HG03060 (cell line): ENCODE measurements around the gene KSR2.
"Not testable (repeated sequence)": the region's sequence is repeated elsewhere in the genome, so short reads cannot be mapped to it uniquely, and the experiment has no call there.

Source experiments
- ATAC-seq: cut with Tn5 transposase; IDR thresholded peaks from one replicate; pipeline ENCODE4 v1.9.1; 2021; ENCODE audit warnings: low read depth, moderate number of reproducible peaks; ENCODE audit not compliant: unreplicated experiment

The KSR2 gene

DNA sequence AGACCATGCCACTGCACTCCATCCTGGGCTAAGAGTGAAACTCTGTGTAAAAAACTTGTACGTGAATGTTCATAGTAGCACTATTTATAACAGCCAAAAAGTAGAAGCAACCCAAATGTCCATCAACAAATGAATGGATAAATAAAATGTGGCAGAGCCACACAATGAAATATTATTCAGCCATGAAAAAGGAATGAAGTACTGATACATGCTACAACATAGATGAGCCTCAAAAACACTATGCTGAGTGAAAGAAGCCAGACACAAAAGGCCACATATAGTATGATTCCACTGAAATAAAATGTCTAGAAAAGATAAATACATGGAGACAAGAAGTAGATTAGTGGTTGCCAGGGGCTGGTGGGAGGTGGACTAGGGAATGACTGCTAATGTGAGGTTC lies 72.8 kb downstream of the KSR2 start:
- ATAC-seq, result no peak

DNA sequence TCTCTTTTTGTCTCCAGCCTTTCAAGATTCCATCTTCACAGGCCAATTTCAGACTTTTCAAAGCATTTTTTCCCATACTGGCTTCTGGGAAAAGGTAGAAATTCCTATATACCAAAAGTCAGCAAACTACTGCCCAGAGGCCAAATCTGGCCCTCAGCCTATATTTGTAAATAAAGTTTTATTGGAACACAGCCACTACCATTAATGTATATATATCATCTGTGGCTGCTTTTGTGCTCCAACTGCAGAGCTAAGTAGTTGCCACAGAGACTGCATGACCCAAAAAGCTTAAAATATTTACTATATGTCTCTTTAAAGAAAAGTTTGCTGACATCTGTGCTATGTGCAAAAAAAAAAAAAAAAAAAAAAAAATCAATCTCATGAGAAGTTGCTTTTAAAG lies 76.3 kb downstream of the KSR2 start:
- no peak for ATAC-seq

DNA sequence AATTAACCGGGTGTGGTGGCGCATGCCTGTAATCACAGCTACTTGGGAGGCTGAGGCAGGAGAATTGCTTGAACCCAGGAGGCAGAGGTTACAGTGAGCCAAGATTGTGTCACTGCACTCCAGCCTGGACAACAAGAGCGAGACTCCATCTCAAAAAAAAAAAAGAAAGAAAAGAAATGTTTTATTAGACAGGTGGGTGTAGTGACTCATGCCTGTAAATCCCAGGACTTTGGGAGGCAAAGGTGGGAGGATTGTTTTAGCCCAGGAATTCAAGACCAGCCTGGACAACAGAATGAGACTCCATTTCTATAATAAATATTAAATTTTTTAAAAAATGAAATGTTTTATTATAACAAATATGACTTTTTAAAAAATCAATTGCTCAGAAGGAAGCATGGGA lies 77.5 kb downstream of the KSR2 start:
- ATAC-seq, result not testable (repeated sequence)

DNA sequence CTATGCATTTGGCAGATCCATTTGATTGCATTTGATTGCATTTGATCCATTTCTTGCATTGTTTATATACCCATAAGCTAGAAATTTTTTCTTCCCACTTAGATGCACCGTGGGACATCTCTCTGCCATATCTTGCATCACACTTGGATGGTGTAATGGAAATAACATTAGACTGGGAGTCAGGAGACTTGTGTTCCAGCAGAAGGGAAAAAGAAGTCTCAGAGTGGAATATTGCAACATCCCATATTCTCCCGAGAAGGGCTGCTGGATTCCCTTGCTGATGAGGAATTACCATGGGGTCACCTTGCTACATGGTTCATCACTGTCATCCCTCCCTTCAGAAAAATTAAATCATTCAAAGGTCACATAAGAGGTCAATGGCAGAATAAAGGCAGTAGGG lies 78.1 kb downstream of the KSR2 start:
- ATAC-seq, result no peak

DNA sequence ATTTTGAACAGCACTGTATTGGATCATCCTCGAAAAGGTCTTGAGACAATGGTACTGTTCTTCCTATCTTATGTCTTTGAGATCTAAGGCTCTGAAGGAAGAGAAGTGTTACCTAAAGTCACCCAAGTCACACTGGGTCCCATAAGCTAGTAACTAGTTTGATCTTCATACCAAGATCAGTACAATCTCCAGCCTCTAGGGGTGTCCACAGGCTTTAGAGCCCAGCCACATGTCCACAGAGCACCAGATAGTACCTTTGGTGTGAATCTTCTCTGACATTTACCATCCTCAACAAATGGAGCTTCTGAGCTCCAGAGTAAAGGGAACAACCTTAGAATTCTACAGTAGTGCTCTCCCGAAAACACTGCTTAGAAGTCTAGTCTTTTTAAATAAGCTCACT lies 78.7 kb downstream of the KSR2 start:
- ATAC-seq, result no peak

DNA sequence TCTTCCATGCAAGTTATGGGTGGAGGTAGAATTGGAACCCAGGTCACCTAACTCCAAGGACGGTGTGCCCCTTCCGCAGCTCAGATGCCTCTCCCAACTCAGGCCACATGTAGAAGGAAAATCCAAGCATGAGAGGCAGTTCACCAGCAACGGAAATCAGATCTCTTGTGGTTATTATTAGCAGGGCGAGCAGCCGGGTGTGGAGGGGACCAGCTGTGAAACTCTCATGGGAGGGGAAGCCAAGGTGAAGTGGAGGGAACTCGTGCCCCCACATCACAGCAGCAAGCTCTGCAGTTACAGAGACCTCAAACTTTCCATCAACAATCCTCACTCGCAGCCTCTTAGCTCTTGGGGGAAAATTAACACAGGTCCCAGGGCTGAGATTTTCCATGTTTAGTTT lies 79.7 kb downstream of the KSR2 start:
- ATAC-seq, result no peak

DNA sequence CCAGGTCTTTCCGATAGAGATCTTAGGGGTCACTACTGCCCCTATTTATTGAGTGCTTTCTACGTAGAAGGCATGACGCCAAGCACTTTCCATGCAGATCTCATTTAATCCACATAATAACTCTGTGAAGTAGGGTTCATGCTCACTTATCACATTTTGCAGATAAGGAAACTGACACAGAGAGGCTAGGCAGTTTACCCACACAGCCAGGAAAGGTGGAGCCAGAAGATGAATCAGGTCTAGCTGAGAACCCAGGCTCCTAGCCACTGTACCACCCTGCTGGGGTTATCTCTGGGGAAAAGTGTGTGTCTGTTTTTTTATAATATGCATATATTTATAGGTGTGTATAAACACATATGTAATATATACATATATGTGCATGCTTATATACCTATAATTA lies 83.6 kb downstream of the KSR2 start:
- ATAC-seq, result no peak

DNA sequence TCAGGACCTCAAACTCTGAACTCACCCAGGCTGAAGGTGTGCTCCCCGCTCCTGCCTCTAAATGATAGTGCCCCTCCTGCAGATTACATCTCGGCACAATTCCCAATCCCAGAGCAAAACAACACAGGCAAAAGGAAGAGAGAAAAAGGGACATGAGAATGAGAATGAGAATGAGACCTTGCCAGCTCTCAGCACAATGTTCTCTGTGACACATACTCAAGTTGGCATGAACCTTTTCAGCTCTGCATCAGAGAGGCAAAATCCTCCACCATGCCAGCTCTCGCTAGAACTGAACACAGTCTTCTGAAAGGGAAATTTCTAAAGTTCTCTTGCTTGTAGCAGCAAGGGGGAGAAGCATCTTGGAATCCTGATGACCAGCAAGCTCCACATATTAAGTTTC lies 84.6 kb downstream of the KSR2 start:
- no peak for ATAC-seq

DNA sequence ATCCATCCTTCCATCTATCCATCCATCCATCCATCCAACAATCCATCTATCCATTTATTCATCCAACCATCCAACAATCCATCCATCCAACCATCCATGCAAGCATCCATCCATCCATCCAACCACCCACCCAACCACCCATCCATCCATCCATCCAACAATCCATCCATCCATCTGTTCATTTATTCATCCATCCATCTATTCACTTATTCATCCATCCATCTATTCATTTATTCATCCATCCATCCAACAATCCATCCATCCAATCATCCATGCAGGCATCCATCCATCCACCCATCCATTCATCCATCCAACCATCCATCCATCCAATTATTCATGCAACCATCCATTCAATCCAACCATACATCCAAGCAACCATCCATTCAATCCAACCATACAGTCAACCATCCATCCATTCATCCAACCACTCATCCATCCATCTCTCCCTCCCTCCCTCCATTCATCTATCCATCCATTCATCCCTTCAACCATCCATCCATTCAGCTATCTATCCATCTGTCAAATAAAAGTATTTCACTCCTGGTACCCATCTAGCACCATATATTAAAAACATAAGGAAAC lies 86.1 kb downstream of the KSR2 start:
- no peak for ATAC-seq

DNA sequence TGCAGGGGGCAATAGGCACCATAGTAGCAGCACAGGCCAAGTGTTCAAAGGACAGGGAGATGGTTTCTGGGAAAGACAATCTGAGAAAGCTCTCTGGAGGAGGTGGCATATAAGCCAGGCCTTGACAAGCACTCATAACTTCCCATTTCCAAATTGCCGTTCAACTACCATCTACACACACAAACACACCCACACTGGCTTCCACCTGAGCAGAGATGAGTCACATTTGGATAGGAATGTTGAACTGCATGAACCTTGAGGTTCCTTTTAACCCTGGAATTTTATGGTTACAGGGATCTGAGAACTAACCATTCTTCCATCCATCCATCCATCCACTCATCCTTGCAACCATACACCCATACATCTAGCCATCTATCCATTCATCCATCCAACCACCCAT lies 86.6 kb downstream of the KSR2 start:
- no peak for ATAC-seq

DNA sequence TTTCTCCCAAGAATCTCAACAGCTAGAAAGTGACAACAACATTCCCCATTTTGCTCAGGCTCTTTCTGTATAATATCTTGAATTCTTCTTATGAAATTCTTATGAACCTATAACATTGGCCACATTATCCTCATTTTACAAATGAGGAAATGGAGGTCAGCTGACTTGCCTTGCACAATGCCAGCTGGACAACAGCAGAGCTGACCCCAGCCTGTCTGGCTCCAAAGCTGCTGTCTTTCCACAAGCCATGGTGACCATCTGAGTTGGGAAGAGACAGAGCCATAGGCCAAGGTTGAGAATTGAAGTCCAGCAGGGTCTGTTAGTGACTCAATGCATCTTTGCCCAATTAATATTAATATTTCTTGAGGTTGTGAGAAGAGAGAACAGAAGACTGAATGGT lies 87.3 kb downstream of the KSR2 start:
- ATAC-seq, result no peak

DNA sequence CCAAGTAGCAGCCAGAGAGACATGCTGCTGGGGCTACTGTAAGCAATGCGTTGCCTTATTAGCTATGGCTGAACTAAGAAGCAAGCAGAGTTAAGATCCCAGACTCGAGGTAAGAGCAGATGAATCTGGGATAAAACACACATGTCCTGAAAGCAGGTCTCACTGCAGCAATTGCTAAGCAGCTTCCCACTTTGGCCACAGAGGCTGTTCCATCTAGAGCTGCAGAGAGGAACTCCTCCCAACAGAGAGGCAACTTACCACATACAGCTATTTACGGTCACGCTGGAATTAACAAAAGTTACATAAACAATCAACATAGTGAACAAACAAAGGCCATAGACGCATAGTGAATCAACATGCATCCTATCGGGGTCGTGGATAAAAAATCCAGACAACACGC lies 90.2 kb downstream of the KSR2 start:
- no peak for ATAC-seq

DNA sequence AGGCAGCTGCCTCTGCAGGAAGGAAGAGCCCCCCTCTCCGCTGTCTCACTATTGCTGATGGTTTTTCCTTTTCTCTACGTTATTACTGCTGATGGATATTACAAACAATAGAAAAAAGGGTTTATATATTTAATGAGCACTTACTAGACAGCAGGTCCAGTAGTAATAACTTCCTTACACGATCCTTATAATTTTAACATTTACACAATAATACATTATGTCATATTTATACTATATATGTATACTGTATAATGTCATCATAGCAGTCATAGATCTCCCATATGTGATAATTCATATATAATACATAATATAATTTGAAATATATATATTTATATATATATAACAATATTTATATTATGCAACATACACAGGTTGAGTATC lies 92.4 kb downstream of the KSR2 start:
- ATAC-seq, result no peak

DNA sequence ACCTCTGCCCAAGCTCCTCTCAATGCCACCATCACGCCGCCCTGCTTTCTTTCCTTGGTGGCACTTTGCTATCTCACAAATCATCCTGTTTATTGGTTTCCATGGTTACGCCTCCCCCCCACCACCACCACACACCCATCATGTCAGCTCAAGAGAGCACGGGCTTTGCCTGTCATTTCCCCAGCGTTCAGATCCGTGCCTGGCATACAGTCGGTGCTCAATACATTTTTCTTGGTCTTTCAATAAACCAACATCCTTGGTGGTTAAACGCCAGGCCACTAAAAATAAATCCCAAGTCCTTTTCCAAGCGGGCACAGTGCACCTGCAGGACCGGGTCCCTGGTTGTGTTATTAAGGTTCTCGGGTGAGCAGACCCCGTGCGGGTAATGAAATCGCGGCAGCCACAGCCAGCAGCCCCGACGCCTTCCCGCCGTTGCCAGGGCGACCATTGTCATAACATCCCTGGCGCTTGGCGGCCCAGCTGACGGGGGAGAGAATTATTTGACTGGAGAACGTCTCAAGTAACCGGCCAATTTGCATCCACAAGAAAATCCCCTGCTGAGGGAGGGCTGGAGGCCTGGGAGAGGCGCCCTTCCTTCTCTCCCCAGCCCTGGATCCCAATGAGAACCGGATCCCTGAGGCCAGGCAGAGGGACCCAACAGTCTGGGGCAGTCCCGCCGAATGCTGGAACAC lies 92.9 kb downstream of the KSR2 start:
- no peak for ATAC-seq

DNA sequence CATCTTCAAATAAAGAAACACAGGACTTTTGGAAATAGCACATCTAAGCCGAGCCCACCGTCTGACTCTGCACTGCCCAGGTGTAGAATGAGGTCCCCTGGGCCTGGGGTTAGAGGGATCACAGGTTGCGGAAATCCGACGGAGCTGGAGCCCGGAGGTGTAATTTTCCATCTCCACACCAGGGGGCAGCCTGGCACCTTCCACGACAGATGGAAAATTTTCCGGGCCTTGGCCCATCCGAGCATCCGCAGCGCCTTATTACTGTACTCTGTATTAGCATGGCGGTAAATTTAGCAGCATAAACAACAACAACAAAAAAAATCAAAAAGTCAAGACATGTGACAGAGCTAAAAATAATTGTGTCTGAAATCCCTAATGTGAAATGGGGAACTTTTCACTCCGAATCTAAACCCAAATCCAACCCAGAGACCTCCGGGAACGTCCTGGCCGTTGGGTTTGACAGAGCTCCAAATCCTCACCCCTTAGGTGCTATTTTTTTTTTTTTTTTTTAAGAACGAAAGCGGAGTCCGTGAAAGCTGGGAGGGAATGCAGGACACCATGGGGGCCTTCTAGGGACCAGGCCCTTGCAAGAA lies 93.9 kb downstream of the KSR2 start:
- no peak for ATAC-seq

DNA sequence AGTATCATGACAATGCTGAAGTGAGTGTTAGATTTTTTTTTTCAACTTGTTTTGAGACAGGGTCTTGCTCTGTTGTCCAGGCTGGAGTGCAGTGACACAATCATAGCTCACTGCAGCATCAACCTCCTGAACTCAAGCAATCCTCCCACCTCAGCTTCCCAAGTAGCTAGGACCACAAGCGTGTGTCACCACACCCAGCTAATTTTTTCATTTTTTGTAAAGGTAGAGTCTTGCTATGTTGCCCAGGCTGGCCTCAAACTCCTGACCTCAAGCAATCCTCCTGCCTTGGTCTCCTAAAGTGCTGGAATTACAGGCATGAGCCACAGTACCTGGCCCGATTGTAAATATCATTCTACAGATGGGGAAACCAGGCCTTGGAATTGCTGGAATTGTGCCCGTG lies 94.6 kb downstream of the KSR2 start:
- not testable (repeated sequence) for ATAC-seq

DNA sequence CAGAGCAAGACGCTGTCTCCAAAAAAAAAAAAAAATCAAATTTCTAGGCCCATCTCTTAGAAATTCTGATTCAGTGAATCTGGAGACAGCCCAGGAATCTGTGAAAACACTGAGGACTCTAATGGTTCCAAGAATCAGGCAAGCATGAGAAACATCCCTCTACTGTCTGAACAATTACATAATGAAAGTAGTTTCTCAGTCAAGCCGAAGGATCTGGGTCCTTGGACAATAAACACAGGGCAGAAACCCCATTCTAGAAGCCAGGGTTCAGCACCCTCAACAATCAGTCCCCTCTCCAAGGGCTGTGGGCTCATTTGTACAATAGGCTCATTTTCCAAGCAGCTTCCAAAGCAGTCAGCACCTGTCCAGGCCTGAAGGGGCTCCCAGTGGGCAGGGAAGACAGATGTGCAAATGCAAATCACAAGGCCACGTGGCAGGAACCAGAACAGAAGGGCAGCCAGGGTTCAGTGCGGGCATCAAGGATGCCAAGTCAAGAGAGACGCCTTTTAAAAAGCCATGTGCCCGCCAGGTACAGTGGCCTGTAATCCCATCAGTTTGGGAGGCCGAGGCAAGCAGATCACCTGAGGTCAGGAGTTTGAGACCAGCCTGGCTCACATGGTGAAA lies 96.1 kb downstream of the KSR2 start:
- ATAC-seq, result no peak

DNA sequence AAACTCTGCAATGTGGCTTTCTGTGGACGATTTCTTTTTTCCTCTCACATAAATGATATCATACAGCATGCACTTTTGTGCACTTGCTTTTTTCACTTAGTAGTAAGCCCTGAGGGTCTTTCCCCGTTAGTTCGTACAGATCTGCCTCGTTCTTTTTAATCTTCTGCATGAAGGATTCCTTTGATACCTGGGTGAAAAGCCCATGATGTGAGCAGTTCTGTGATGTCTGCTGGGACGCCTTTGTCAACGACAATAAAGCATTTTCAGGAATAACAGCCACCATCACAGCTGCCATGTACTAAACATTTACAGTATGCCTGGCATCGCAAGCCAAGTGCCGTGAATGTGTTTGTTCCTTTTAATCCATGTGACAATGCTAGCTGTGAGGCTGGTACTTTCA lies 99.2 kb downstream of the KSR2 start:
- ATAC-seq, result no peak

DNA sequence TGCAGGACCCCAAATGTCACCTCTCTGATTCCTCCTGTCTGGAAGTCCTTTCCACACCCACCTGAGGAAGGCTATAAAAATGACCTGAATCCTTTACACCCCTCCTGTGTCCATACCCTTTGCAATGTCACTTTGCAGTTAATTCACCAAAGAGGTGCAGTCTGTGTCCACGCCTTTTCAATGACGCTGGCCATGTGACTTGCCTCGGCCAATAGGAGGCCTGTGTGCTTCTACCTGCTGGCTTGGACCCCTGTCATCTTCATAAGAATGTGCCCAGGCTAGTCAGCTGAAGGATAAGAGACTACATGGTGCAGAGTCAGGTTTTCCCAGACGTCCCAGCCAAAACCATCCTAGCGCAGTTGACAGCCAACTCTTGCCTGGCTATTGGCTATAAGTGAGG lies 101.4 kb downstream of the KSR2 start:
- ATAC-seq, result no peak

DNA sequence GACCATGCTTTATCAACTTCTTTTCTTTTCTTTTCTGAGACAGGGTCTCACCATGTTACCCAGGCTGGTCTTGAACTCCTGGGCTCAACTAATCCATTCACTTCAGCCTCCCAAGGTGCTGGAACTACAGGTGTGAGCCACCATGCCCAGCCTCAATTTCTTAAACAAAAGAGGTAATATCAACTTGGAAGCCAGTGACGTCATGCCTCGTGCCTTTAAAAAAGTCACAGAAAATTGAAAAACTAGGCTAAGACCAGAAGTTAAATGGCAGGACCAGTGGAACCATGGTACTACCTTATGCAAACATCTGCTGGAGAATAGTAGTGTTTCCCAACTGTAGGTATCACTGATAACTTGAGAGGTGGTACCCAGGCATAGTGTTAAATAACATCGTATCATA lies 103.3 kb downstream of the KSR2 start:
- ATAC-seq, result no peak

DNA sequence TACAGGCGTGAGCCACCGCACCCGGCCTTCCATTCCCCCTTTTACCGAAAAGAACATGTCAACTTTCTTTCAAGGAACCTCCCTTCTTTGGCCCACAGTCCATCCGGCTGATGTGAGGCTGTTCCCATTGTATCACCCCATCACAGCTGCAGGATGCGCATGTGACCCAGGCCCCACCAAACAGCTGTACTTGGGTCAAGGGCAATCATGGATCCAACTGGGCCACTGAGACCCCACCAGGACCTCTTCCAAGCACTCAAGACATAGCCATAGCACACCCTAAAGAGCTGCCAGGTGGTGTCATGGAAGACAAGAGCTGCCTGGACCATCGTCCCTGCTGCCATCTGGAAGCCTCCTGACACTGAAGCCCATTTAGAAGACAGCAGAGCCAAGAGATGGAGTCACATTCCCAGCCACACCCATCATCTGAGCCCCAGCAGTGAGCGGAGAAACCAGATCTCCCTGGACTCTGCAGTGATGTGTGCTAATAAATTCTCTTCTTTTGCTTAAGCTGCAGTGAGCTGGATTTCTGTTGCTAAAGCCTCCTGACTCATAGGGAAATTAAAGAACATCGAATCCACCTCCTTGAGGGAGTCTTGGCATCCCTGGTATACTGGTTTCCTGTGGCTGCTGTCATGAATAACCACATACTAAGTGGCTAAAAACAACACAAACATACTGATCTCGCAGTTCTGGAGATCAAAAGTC lies 105.6 kb downstream of the KSR2 start:
- ATAC-seq, result no peak
